Parathyroid adenoma (tissue), 2 donors: Measurements from ENCODE around the gene UXS1.

Experiments used
- H2AFZ ChIP-seq: fragments of 300-600 bp; sonication (generic); one replicate; pipeline ENCODE4 v1.7.0; 2017; ENCODE audit warnings: antibody characterized with exemption, mild to moderate bottlenecking
- H3K27ac ChIP-seq: fragments of 300-600 bp; sonication (generic); one replicate; pipeline ENCODE4 v1.7.0; 2017
- H3K27me3 ChIP-seq: fragments of 300-600 bp; sonication (generic); one replicate; pipeline ENCODE4 v1.7.0; 2017; ENCODE audit warnings: low read length; ENCODE audit not compliant: control insufficient read depth, insufficient read depth
- H3K36me3 ChIP-seq: fragments of 300-600 bp; sonication (generic); one replicate; pipeline ENCODE4 v1.7.0; 2017; ENCODE audit warnings: low read length; ENCODE audit not compliant: control insufficient read depth, insufficient read depth
- H3K4me1 ChIP-seq: fragments of 300-600 bp; sonication (generic); one replicate; pipeline ENCODE4 v1.7.0; 2017; ENCODE audit warnings: control low read depth
- H3K4me2 ChIP-seq: fragments of 300-600 bp; sonication (generic); one replicate; pipeline ENCODE4 v1.7.0; 2017; ENCODE audit warnings: low read length
- H3K4me3 ChIP-seq: fragments of 300-600 bp; sonication (generic); one replicate; pipeline ENCODE4 v1.7.0; 2017; ENCODE audit warnings: low read depth, low read length
- H3K79me2 ChIP-seq: fragments of 300-600 bp; sonication (generic); one replicate; pipeline ENCODE4 v1.7.0; 2017; ENCODE audit warnings: control low read depth
- H3K9ac ChIP-seq: fragments of 300-600 bp; sonication (generic); one replicate; pipeline ENCODE4 v1.7.0; 2017; ENCODE audit warnings: mild to moderate bottlenecking
- H3K9me3 ChIP-seq: fragments of 300-600 bp; sonication (generic); one replicate; pipeline ENCODE4 v1.7.0; 2017; ENCODE audit warnings: low read length; ENCODE audit not compliant: control insufficient read depth
- TF ChIP-seq, protein P1 (sequence below): fragments of 300-600 bp; sonication (generic); IDR thresholded peaks from one replicate; pipeline ENCODE4 v1.7.0; 2017; ENCODE audit warnings: antibody characterized with exemption, mild to moderate bottlenecking
- donor health status: primary hyperparathyroidism.

Gene UXS1

DNA sequence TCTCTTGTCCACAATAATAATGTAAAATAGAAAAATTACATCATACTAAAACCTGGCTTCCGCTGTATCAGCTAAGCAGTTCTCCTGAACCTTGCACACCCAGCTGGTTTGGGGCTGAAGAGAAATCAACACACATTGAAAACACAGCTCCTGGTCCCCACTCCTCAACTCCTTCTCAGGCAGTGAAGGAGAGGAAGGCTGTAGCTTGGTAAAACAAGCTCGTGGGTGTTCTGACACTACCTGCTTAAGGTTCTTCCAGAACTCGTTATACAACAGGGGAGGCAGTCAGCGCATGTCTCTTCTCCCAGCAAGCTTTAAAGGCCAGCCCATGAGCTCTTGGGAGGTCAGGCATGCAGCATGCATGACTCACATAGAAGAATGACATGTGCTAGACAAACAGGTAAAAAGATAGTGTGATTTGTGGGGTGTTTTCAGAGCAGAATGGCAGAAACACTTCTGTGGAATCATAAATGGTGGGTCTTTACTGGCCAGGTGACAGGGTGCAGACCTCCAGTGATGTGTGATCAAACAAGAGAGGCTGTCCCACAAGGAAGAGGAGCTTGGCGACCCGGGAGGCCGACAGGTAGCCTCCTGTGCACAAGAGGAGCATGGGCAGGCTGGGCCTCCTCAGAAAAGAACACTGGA, 69.1 kb downstream of the UXS1 start:
- no peak overlapping the region for H3K4me2 ChIP-seq
- no peak overlapping the region for H3K27ac ChIP-seq
- peaks cover 2% of the 10 kb centered on the region for H3K36me3 ChIP-seq
- H3K9me3 ChIP-seq: no peaks in the 10 kb centered on the region
- TF ChIP-seq, protein P1, sequence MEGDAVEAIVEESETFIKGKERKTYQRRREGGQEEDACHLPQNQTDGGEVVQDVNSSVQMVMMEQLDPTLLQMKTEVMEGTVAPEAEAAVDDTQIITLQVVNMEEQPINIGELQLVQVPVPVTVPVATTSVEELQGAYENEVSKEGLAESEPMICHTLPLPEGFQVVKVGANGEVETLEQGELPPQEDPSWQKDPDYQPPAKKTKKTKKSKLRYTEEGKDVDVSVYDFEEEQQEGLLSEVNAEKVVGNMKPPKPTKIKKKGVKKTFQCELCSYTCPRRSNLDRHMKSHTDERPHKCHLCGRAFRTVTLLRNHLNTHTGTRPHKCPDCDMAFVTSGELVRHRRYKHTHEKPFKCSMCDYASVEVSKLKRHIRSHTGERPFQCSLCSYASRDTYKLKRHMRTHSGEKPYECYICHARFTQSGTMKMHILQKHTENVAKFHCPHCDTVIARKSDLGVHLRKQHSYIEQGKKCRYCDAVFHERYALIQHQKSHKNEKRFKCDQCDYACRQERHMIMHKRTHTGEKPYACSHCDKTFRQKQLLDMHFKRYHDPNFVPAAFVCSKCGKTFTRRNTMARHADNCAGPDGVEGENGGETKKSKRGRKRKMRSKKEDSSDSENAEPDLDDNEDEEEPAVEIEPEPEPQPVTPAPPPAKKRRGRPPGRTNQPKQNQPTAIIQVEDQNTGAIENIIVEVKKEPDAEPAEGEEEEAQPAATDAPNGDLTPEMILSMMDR: no peak
- no peak overlapping the region for H2AFZ ChIP-seq
- no peaks in the 10 kb centered on the region for H3K79me2 ChIP-seq
- no peak overlapping the region for H3K9ac ChIP-seq
- no peaks in the 10 kb centered on the region for H3K27me3 ChIP-seq
- H3K4me3 ChIP-seq: no peak overlapping the region
- H3K4me1 ChIP-seq: peaks cover under 1% of the 10 kb centered on the region

DNA sequence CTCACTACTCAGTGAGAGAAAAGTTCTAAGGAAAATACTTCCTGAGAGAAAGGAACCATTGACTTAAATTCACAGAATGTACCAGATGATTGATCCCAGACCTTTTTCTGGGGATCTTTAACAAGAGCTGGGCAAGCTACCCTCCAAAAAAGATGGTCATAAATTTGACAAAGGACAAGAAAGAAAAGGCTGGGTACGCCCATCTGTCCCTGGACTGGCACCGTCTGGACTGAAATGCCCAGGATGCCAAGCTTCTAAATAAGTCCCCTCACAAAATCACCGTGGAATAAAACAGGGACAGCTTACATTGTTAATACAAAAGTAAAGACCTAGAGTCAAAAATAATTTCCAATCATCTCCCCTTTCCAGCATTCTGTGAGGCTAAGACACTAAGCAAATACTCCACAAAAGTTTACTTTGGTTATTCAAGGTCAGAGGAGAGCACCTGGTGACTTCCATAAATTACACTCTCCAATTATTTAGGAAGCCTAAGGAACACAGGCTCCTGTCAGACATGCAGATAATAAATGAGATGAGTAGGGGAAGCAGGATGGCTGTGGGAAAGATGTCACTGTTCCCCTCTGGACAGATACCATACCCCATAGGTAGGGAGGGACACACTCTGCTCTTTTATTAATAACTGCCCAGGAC, 69.9 kb downstream of the UXS1 start:
- H3K79me2 ChIP-seq: no peaks in the 10 kb centered on the region
- H3K27me3 ChIP-seq: no peaks in the 10 kb centered on the region
- no peaks in the 10 kb centered on the region for H3K4me1 ChIP-seq
- TF ChIP-seq, protein P1: no peak
- H3K9ac ChIP-seq: no peak overlapping the region
- H3K9me3 ChIP-seq: no peaks in the 10 kb centered on the region
- H3K27ac ChIP-seq: no peak overlapping the region
- no peak overlapping the region for H3K4me3 ChIP-seq
- H3K36me3 ChIP-seq: no peaks in the 10 kb centered on the region
- no peak overlapping the region for H2AFZ ChIP-seq
- H3K4me2 ChIP-seq: no peak overlapping the region

DNA sequence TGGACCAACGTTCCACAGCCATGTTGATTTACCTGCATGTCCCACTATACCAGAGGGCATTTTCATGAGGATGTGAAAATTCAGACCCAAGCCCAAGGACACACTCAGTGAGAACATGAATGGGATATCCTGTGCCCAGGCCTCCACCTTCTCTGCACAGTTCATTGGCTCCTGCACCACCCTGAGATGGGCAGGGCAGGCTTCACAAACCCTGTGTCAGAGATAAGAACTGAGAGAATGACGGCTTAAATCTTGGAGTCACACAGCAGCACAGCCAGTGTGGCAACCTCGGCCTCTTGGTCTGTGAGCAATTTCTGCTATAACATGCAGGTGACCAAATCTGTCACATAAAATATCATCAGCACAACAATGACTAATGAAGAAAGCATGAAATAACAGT, 71.9 kb downstream of the UXS1 start:
- H3K9ac ChIP-seq: no peak overlapping the region
- H3K27ac ChIP-seq: no peak overlapping the region
- no peak overlapping the region for H3K4me2 ChIP-seq
- peaks cover 2% of the 10 kb centered on the region for H3K4me1 ChIP-seq
- no peaks in the 10 kb centered on the region for H3K9me3 ChIP-seq
- H3K79me2 ChIP-seq: no peaks in the 10 kb centered on the region
- TF ChIP-seq, protein P1: no peak
- no peaks in the 10 kb centered on the region for H3K27me3 ChIP-seq
- H2AFZ ChIP-seq: no peak overlapping the region
- no peak overlapping the region for H3K4me3 ChIP-seq
- no peaks in the 10 kb centered on the region for H3K36me3 ChIP-seq

DNA sequence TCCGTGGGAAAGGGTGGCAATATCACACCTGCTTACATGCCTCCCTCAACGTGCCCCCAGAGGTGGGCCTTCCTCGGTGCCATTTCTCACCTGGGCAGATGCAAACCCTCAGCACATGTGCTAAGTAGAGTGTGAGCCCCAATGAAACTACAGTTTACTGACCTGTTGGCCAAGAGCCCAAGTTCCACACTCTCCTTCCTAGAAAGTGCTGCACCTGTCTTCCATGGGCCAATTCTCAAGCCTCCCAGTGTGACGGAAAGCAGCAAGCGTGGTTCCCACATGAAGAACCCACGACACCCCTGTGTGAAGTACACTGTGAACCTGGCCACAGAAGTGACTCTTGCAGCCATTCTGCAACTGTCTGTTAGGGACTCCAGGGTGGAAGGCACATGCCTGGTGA, 73.7 kb downstream of the UXS1 start:
- no peak overlapping the region for H3K4me3 ChIP-seq
- no peak overlapping the region for H2AFZ ChIP-seq
- H3K4me1 ChIP-seq: peaks cover 11% of the 10 kb centered on the region
- H3K27me3 ChIP-seq: no peaks in the 10 kb centered on the region
- no peaks in the 10 kb centered on the region for H3K36me3 ChIP-seq
- no peak overlapping the region for H3K4me2 ChIP-seq
- no peak overlapping the region for H3K9ac ChIP-seq
- TF ChIP-seq, protein P1: no peak
- H3K9me3 ChIP-seq: no peaks in the 10 kb centered on the region
- H3K27ac ChIP-seq: no peak overlapping the region
- no peaks in the 10 kb centered on the region for H3K79me2 ChIP-seq

DNA sequence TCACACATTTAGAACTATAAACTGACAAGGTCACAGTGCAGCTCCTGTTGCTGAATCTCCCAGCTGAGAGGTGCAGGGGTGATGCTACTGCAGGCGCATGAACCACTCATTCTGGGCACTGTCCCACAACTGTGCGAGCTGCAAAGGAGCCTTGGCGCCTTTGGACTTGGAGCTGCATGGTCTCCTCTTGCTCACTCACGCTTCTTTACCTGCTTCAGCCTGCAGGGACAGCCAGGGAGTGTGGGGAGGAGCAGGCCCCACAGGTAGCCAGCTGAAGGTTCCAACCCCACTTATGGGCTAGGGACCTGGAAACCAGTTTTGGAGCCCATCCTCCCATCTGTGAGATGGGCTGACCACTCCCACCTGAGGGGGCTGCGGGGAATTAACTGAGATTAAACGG, 75.0 kb downstream of the UXS1 start:
- TF ChIP-seq, protein P1: no peak
- H3K4me3 ChIP-seq: no peak overlapping the region
- H3K4me1 ChIP-seq: peaks cover 17% of the 10 kb centered on the region
- no peaks in the 10 kb centered on the region for H3K9me3 ChIP-seq
- no peak overlapping the region for H2AFZ ChIP-seq
- no peak overlapping the region for H3K9ac ChIP-seq
- H3K4me2 ChIP-seq: no peak overlapping the region
- H3K27ac ChIP-seq: no peak overlapping the region
- H3K79me2 ChIP-seq: no peaks in the 10 kb centered on the region
- no peaks in the 10 kb centered on the region for H3K36me3 ChIP-seq
- no peaks in the 10 kb centered on the region for H3K27me3 ChIP-seq
